ENCODE measurements around the gene ANAPC5.

- TF ChIP-seq, protein P1, sequence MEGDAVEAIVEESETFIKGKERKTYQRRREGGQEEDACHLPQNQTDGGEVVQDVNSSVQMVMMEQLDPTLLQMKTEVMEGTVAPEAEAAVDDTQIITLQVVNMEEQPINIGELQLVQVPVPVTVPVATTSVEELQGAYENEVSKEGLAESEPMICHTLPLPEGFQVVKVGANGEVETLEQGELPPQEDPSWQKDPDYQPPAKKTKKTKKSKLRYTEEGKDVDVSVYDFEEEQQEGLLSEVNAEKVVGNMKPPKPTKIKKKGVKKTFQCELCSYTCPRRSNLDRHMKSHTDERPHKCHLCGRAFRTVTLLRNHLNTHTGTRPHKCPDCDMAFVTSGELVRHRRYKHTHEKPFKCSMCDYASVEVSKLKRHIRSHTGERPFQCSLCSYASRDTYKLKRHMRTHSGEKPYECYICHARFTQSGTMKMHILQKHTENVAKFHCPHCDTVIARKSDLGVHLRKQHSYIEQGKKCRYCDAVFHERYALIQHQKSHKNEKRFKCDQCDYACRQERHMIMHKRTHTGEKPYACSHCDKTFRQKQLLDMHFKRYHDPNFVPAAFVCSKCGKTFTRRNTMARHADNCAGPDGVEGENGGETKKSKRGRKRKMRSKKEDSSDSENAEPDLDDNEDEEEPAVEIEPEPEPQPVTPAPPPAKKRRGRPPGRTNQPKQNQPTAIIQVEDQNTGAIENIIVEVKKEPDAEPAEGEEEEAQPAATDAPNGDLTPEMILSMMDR (IDR thresholded peaks at IDR 0.05; ENCODE audit: low read depth, low read length), result no peak
- TF ChIP-seq EZH2phosphoT487 (IDR thresholded peaks at IDR 0.05; ENCODE audit: low read depth), result no peak
Measured at GRCh38 chr12:121391619-121392324, 39.6 kb upstream of the ANAPC5 start.
